Stimulated activated CD8-positive, alpha-beta memory T cell treated with anti-CD3 and anti-CD28 coated beads, Interleukin-15, amount 100 ng/mL, for 4 hours (primary cell): Measurements from ENCODE around the gene NR4A1.

Source experiments
- DNase-seq, 2 donors: peaks; one replicate each; pipeline ENCODE4 v3.0.0-alpha.2; 2020; ENCODE audit warnings: low read depth in 2 of 2

The NR4A1 gene

GRCh38 chr12:52079576-52080402 lies 28.5 kb downstream of the NR4A1 start, which contains the start of gene SMIM41:
Gene SMIM41, plus strand, starts transcription at chr12:52079704. Its CDS starts 76 bp downstream, at chr12:52079780.
- DNase-seq = no peak

DNA sequence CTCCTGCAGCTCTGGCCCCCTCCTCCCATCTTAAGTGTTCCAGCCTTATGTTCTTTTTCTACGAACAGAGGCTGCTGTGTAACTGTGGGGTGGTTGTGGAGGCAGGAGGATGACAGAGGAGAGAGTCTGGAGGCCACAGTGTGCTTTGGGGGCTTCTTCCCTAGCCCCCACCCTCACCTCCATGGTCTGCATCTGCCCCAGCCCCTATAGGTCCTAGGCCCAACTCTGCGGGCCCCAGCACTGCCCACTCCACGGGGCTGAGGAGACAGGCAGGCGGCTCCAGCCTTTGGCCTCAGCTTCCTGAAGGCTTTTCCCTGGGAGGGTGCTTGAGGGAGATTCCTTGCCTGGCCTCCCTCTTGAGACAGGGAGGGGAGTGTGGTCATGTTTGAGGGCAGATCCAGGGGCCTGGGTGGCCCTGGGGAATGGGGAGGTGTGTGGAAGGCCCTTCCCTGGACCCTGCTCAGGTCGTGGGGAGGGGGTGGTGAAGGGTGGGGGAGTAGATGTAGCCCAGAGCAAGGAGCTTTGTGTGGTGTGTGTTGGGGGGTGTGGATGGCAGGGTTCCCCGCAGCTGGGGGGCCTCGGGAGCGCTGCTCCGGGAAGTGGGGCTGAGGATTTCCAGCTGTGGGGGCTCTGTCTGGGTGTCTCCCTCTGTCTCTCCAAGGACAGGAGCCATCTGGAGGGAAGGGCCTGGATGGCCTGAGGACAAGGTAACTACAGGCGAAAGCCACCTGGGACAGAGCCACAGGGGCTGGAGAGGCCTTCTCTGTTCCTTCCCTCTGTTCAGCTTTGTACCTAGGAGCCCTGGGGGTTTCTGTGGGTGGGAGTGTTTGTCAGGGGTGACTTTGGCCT lies 29.4 kb downstream of the NR4A1 start:
- no peak for DNase-seq

- no peak for DNase-seq
Measured at GRCh38 chr12:52081263-52081733, 30.1 kb downstream of the NR4A1 start.

- DNase-seq = no peak
Measured at GRCh38 chr12:52082026-52082668, 30.9 kb downstream of the NR4A1 start.

DNA sequence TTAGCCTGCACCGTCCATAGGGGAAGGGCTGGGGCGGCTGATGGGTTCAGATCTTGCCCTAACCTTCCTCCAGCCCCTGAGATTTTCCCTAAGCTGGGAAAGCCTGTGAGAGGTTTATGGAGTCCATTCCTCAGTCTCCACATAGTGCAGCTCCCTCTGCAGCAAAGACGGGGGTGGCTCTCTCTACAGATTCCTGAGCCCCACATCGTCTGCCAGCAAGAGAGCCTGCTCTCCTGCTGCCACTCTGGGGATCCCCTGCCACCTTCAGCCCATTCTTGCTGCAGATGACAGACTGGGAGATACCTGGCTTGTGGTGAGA lies 31.4 kb downstream of the NR4A1 start:
- DNase-seq = no peak

- DNase-seq = peak; percentile 37 to 49
Measured at GRCh38 chr12:52082988-52083637, 31.9 kb downstream of the NR4A1 start.

DNA sequence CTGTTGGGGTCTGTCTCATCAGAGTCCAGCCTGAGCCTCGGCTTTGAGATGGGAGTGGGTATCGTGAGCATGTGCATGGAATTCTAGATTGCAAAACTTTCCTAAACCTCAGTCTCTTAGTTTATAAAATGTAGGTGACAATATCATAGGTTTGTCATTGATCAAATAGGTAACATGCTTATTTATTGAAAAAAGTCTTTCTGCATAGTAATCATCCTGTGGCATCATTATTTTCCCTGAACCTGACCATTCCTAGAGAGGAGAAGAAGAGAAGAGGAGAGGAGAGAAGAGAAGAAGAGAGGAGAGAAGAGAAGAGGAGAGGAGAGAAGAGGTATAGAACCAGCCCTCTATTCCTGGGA lies 32.4 kb downstream of the NR4A1 start:
- DNase-seq = no peak

GRCh38 chr12:52084491-52085231 lies 33.4 kb downstream of the NR4A1 start:
- DNase-seq = no peak

DNA sequence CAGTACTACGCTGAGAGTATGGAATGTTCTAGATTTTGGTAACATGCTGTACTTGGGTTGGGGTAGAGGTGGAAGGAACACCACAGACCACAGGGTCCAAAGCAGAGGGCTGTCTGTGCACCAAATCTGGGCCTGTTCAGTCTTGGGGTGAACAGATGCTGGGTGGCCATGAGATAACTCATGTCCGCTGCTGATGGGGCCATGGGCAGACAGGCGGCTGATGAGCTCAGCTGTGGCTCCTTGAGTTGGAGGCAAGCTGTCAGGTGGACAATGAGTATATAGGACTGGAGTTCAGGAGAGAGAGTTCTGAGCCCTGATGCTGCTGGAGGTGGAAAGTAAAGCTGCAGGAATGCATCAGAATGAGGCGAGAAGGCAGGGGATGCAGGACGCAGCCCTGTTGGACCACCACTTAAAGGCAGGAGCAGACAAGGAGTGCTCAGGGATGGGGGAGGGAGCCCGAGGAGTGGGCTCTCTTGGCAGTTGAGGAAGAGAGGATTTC lies 34.5 kb downstream of the NR4A1 start:
- no peak for DNase-seq

GRCh38 chr12:52086366-52086765 lies 35.1 kb downstream of the NR4A1 start:
- DNase-seq = no peak

DNA sequence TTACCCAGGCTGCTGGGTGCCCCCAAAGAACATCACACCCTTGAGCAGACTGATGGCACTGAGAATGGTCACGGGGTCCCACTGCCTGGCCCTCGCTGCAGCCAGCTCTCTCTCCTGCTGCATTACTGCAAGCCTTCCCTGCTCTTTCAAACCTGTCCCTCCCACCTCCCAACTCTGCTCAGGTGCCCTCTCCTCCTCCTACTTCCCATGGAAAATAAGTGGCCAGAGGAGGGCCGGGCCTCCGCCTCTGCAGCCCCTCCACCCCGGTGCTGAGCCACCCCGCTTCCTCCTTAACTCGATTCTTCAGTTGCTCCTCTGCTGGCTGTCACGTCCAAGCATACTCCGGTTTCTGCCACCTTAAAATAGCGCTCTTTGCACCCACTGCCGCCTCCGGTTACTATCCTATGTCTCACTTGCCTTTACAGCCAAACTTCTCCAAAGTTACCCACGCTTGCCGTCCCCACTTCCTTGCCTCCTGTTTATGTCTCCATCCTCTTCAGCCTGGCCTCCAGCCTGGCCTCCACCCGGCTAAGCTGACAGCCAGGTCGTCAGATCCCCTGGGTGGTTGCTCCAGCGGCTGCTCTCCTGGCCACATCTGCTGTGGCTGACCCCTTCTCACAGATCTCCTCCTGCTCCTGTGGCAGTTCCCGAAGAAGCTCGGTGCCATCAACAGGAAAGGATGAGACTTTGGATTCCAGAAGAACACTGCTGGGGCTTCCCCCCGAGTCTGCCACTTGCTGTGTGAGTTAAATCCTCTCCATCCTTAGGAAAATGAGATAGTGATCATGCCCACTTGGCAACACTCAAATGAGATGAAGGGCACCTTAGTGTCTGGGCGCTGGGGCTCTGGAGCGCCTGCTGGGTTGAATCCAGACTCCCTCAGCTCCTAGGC lies 35.9 kb downstream of the NR4A1 start:
- DNase-seq = no peak

DNA sequence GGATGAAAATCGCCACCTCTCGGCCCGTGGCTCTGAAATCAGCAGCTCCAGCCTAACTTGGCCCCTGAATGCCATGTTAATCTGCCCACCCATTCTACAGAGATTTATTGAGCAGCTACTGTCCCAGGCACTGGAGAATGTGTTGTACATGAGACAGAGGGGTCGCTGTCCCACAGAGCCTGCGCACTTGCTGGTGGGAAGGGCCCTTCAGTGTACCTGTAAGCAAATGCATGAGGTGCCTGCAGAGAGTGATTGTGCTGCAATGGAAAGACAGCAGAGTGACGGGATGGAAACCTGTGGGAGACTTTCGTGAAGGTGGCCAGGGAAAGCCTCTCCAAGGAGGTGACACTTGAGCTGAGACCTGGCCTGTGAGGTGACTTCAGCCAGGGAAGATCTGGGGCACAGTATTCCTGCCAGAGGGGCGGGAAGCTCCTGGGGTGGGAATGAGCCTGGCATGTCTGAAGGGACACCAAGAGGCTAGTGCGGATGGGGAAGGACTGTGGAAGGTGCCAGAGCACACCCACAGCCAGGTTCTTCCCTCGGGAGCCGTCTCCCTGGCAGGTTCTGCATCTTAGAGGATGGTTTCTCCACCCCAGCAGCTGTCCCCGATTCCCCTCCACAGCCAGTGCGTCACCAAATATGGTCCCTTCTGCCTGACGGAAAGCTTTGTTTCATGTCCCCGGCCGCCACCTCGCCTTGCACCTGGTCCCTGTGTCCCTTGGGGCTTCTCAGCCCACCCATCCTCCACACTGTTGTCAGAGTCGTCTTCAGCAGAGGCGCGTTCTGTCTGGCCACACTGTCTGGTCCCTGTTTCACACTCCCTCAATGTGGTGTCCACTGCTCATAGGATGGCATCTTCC lies 36.9 kb downstream of the NR4A1 start:
- DNase-seq = no peak

DNA sequence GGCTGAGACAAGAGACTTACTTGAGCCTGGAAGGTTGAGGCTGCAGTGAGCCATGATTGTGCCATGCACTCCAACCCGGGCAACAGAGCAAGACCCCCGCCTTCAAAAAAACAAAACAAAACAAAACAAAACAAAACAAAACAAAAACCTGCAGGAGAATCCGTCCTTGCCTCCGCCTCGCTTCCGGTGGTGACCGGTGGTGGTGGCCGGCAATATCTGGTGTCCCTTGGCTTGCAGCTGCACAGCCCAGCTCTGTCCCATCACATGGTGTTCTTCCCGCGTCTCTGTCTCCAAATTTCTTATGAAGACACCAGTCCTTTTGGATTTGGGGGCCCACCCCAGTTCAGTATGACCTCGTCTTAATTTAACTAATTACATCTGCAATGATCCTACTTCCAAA lies 38.2 kb downstream of the NR4A1 start:
- no peak for DNase-seq

DNA sequence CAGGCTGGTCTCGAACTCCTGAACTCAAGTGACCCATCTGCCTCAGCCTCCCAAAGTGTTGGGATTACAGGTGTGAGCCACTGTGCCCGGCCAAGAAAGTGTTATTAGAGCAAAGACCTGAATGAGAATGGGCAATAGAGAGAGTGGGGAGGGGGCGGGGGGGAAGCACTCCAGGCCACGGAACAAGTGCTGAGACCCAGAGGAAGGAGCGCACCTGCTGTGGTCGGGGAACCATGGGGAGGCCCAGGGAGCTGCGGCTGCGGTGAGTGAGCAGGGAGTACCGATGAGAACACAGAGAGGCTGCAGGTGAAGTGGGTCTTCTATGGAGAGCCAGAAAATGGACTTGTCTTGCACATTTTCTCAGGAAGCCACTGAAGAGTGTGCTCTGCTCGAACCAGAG lies 39.0 kb downstream of the NR4A1 start:
- no peak for DNase-seq

DNA sequence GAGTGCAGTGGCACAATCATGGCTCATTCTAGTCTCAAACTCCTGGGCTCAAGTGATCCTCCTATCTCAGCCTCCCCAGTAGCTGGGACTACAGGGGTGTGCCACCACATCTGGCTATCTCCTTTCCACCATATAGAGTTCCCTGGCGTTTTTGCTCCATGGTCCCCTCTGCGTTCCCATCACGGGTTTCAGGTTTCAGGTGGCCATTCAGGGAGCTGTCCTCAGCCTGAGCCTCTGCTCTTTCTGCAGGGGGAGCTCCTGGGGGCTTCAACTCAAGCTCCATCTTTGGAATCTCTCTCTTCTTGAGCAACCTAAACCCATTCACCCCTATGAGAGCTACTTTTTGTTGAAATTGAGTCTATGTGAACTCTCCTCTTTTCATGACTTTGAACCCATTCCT lies 39.8 kb downstream of the NR4A1 start:
- DNase-seq = no peak

GRCh38 chr12:52091869-52092268 lies 40.6 kb downstream of the NR4A1 start:
- no peak for DNase-seq

DNA sequence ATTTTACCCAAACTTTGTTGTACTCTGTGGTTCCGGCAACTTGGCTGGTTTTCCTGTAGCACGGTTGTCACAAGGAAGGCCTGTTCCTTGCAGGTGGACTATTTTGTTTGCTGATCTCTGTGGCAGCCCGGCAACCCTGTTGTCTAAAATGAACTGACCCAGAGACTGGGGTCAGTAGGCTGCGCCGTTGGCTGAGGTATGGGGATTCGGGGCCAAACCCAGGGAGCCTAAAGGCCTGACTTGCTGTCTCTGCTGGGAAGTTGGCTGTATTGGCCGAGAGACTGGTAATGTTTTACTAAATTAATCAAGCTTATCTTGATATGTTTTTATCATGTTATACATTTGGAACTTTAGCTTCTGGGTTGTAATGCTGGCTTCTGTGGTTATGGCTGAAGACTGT lies 42.1 kb downstream of the NR4A1 start:
- no peak for DNase-seq

- DNase-seq = no peak
Measured at GRCh38 chr12:52096332-52097044, 45.2 kb downstream of the NR4A1 start.
